Measurements from ENCODE around the gene CNOT8.

GRCh38 chr5:154895606-154896561, 37.5 kb downstream of the CNOT8 start:
- TF ChIP-seq CTCF (conservative IDR thresholded peaks at IDR 0.05; ENCODE audit: low read length): no peak
- TF ChIP-seq EZH2phosphoT487 (IDR thresholded peaks at IDR 0.05; ENCODE audit: borderline replicate concordance, low read depth, low read length): no peak

Measured in OCI-LY7 (cell line).